H9 (cell line): ENCODE results near the gene PRKACG. TPM values are rescaled to one million over a fixed set of nuclear protein-coding genes. Genes with fewer than 3 reads are reported as not detected.

ENCODE experiments used
- DNase-seq: peaks from one replicate; pipeline ENCODE4 v3.0.0-alpha.2; 2017
- H2AFZ ChIP-seq: one replicate; pipeline ENCODE4 v1.6.1; 2013; ENCODE audit warnings: mild to moderate bottlenecking, low read length, control low read depth, moderate library complexity
- H2AK5ac ChIP-seq: 2 replicates; pipeline ENCODE4 v1.6.1; 2013; ENCODE audit warnings: low read length, control low read depth, mixed read lengths; ENCODE audit not compliant: insufficient read length
- H2BK120ac ChIP-seq: one replicate; pipeline ENCODE4 v1.6.1; 2013; ENCODE audit warnings: low read depth, mild to moderate bottlenecking, low read length, control low read depth, inconsistent platforms; ENCODE audit not compliant: poor library complexity, severe bottlenecking
- H2BK12ac ChIP-seq: 2 replicates; pipeline ENCODE4 v1.6.1; 2013; ENCODE audit warnings: low read length, control low read depth, mixed read lengths, low read depth; ENCODE audit not compliant: insufficient read length
- H2BK15ac ChIP-seq: 2 replicates; pipeline ENCODE4 v1.6.1; 2013; ENCODE audit warnings: low read depth, low read length, control low read depth
- H2BK20ac ChIP-seq: one replicate; pipeline ENCODE4 v1.6.1; 2013; ENCODE audit warnings: low read depth, mild to moderate bottlenecking, low read length, control low read depth, inconsistent platforms; ENCODE audit not compliant: poor library complexity, severe bottlenecking
- H2BK5ac ChIP-seq: 2 replicates; pipeline ENCODE4 v1.6.1; 2013; ENCODE audit warnings: low read length, control low read depth, mixed read lengths; ENCODE audit not compliant: insufficient read length
- H3K14ac ChIP-seq: 2 replicates; pipeline ENCODE4 v1.6.1; 2013; ENCODE audit warnings: low read length, control low read depth; ENCODE audit not compliant: insufficient read depth
- H3K18ac ChIP-seq: 2 replicates; pipeline ENCODE4 v1.6.1; 2013; ENCODE audit warnings: low read depth, mild to moderate bottlenecking, mixed read lengths, low read length, control low read depth; ENCODE audit not compliant: insufficient read length
- H3K23ac ChIP-seq: 2 replicates; pipeline ENCODE4 v1.6.1; 2013; ENCODE audit warnings: low read length, control low read depth, mixed read lengths, low read depth; ENCODE audit not compliant: insufficient read length
- H3K23me2 ChIP-seq: 2 replicates; pipeline ENCODE4 v1.6.1; 2013; ENCODE audit warnings: low read depth, mild to moderate bottlenecking, mixed read lengths, low read length, control low read depth; ENCODE audit not compliant: insufficient read length, poor library complexity, severe bottlenecking
- H3K27ac ChIP-seq: 2 replicates; pipeline ENCODE4 v1.5.1; 2013; ENCODE audit warnings: low read length, control low read depth, mixed read lengths, low read depth; ENCODE audit not compliant: insufficient read length
- H3K27me3 ChIP-seq: 2 replicates; pipeline ENCODE4 v1.6.1; 2013; ENCODE audit warnings: low read length, control low read depth, inconsistent platforms; ENCODE audit not compliant: insufficient read depth
- H3K4ac ChIP-seq: 2 replicates; pipeline ENCODE4 v1.6.1; 2013; ENCODE audit warnings: low read depth, mild to moderate bottlenecking, control low read depth, inconsistent platforms, low read length, moderate library complexity
- H3K4me1 ChIP-seq: 2 replicates; pipeline ENCODE4 v1.6.1; 2013; ENCODE audit warnings: low read length, control low read depth, inconsistent platforms; ENCODE audit not compliant: insufficient read depth
- H3K4me2 ChIP-seq: 2 replicates; pipeline ENCODE4 v1.6.1; 2013; ENCODE audit warnings: low read length, control low read depth, mixed read lengths; ENCODE audit not compliant: insufficient read length, insufficient read depth
- H3K56ac ChIP-seq: 2 replicates; pipeline ENCODE4 v1.6.1; 2013; ENCODE audit warnings: low read depth, mild to moderate bottlenecking, mixed read lengths, low read length, control low read depth; ENCODE audit not compliant: insufficient read length
- H3K79me1 ChIP-seq: 2 replicates; pipeline ENCODE4 v1.6.1; 2013; ENCODE audit warnings: low read depth, mild to moderate bottlenecking, moderate library complexity, low read length, control low read depth, inconsistent platforms; ENCODE audit not compliant: insufficient read depth, poor library complexity, severe bottlenecking
- H3K79me2 ChIP-seq: 2 replicates; pipeline ENCODE4 v1.6.1; 2013; ENCODE audit warnings: low read length, control low read depth, inconsistent platforms; ENCODE audit not compliant: insufficient read depth
- H3K9ac ChIP-seq: 2 replicates; pipeline ENCODE4 v1.6.1; 2013; ENCODE audit warnings: low read length, control low read depth, mixed read lengths; ENCODE audit not compliant: insufficient read length; ENCODE audit errors: extremely low read depth
- H3K9me3 ChIP-seq: one replicate; pipeline ENCODE4 v1.6.1; 2013; ENCODE audit warnings: low read depth, low read length, inconsistent platforms; ENCODE audit not compliant: control insufficient read depth
- H3T11ph ChIP-seq: one replicate; pipeline ENCODE4 v1.6.1; 2013; ENCODE audit warnings: mild to moderate bottlenecking, low read length, control low read depth, inconsistent platforms
- H4K20me1 ChIP-seq: one replicate; pipeline ENCODE4 v1.6.1; 2013; ENCODE audit not compliant: control insufficient read depth, insufficient read length, insufficient read depth
- H4K5ac ChIP-seq: 2 replicates; pipeline ENCODE4 v1.6.1; 2013; ENCODE audit warnings: low read depth, mild to moderate bottlenecking, mixed read lengths, low read length, control low read depth; ENCODE audit not compliant: insufficient read length
- H4K8ac ChIP-seq: replicated peaks from 2 replicates; pipeline ENCODE4 v1.6.1; 2013; ENCODE audit warnings: low read length, control low read depth, mixed read lengths, low read depth; ENCODE audit not compliant: insufficient read length
- H4K91ac ChIP-seq: 2 replicates; pipeline ENCODE4 v1.6.1; 2013; ENCODE audit warnings: low read depth, mild to moderate bottlenecking, moderate library complexity, mixed read lengths, low read length, control low read depth; ENCODE audit not compliant: insufficient read length
- H3K27ac Mint-ChIP-seq, 3 experiments: 2 replicates in 2 of 3; 3 replicates in 1 of 3; pipeline ENCODE4 v1.8.0; 2020 to 2021; ENCODE audit warnings: mixed read lengths in 3 of 3, mild to moderate bottlenecking in 1 of 3, moderate library complexity in 1 of 3
- H3K27me3 Mint-ChIP-seq: 2 replicates; pipeline ENCODE4 v1.8.0; 2021; ENCODE audit warnings: low read depth, mild to moderate bottlenecking, moderate library complexity, mixed read lengths
- H3K36me3 Mint-ChIP-seq, 3 experiments: 2 replicates in 2 of 3; 3 replicates in 1 of 3; pipeline ENCODE4 v1.8.0; 2020 to 2021; ENCODE audit warnings: low read depth in 3 of 3, mixed read lengths in 3 of 3; ENCODE audit not compliant: insufficient read depth in 1 of 3
- H3K4me1 Mint-ChIP-seq, 2 experiments: 2 replicates each; pipeline ENCODE4 v1.8.0; 2020; ENCODE audit warnings: mixed read lengths in 2 of 2
- H3K4me3 Mint-ChIP-seq, 2 experiments: 2 replicates in 1 of 2; 3 replicates in 1 of 2; pipeline ENCODE4 v1.8.0; 2020 to 2021; ENCODE audit warnings: mild to moderate bottlenecking in 2 of 2, mixed read lengths in 2 of 2, moderate library complexity in 1 of 2
- H3K9me3 Mint-ChIP-seq, 2 experiments: 2 replicates in 1 of 2; 3 replicates in 1 of 2; pipeline ENCODE4 v1.8.0; 2020; ENCODE audit warnings: mild to moderate bottlenecking in 2 of 2, mixed read lengths in 2 of 2, moderate library complexity in 1 of 2
- CTCF ChIP-seq: fragments of 200-600 bp; sonication (generic); conservative IDR thresholded peaks from 3 replicates; pipeline ENCODE4 v1.8.0; 2021; ENCODE audit warnings: antibody characterized with exemption, mild to moderate bottlenecking
- WGBS: extraction: QIAGEN DNeasy Blood & Tissue Kit; methylation state at CpG from one replicate; pipeline ENCODE4 v1.1.7; 2013; ENCODE audit warnings: missing lambda C conversion rate, low lambda C conversion rate, mixed read lengths; ENCODE audit not compliant: insufficient read length; ENCODE audit errors: extremely low coverage; 5-methylcytosine and 5-hydroxymethylcytosine counted together
- total RNA-seq: library from RNA; stranded (reverse); gene quantifications from 2 replicates; pipeline ENCODE4 v1.2.1, GENCODE V29; 2021

PRKACG gene
- total RNA-seq, 1 experiment from 2014 or later: not detected

DNA sequence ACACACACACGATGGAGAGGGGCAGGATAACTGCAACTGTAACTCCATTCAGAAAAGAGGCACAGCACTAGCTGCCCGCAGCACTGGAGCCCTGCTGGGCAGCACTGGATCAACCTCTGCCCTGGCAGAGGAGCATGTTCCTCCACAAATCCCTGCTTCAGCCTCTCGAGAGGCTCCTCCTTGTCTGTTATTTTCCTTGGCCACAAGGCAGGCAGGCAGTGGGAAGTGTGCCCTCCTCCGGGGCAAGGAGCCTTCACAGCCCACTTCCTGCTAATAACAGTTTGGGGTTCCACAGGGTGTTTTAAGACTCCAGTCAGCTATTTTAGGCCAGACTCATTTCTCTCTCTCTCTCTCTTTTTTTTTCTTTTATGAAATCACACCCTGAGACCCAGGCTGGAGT is 33.5 kb upstream of the PRKACG start:
- Histone ChIP-seq H2BK20ac (no peak overlapping the region), H3K9me3 (no peaks in the 10 kb centered on the region), H3K79me1 (no peaks in the 10 kb centered on the region), H2AFZ (no peak overlapping the region), H2BK5ac (no peak overlapping the region), H3K23me2 (no peaks in the 10 kb centered on the region), H3T11ph (no peak overlapping the region), H4K20me1 (no peaks in the 10 kb centered on the region), H3K27ac (no peak overlapping the region), H4K91ac (no peak overlapping the region), H3K9ac (no peak overlapping the region), H2BK120ac (no peak overlapping the region), H3K23ac (no peak overlapping the region), H3K4ac (no peak overlapping the region), H2BK12ac (no peak overlapping the region), H4K5ac (no peak overlapping the region), H4K8ac (no peak overlapping the region), H3K18ac (no peak overlapping the region), H3K79me2 (no peaks in the 10 kb centered on the region; the same call in 1 of the 2 replicates), H2BK15ac (no peak overlapping the region), H2AK5ac (no peak overlapping the region), H3K4me2 (no peak overlapping the region), H3K56ac (no peak overlapping the region), H3K4me1 (peaks cover 8% of the 10 kb centered on the region), H3K14ac (no peak overlapping the region), H3K27me3 (no peaks in the 10 kb centered on the region)
- no peak overlapping the region for H3K4me3 Mint-ChIP-seq
- no peak for TF ChIP-seq CTCF
- no peaks in the 10 kb centered on the region for H3K27me3 Mint-ChIP-seq
- peaks cover 18 to 35% (median 34%) of the 10 kb centered on the region in 3 experiments; a peak in 6 of 7 replicates for H3K36me3 Mint-ChIP-seq
- H3K27ac Mint-ChIP-seq: peak overlapping the region in 1 of 3 experiments; percentile 64; a peak in 1 of 7 replicates
- DNase-seq: no peak
- WGBS: no CpG with 5 or more reads among the region's 4 CpGs
- no peaks in the 10 kb centered on the region for H3K9me3 Mint-ChIP-seq
- peaks cover 35 to 39% of the 10 kb centered on the region in 2 experiments for H3K4me1 Mint-ChIP-seq
